Spleen (tissue), 7 donors: ENCODE data around the gene TANC1.

Experiments used
- POLR2A ChIP-seq, 3 donors: fragments of 450-650 bp; IDR thresholded peaks; one replicate each; pipeline ENCODE4 v1.5.1; 2017; ENCODE audit warnings: antibody characterized with exemption in 3 of 3, mild to moderate bottlenecking in 1 of 3
- TF ChIP-seq, protein P1 (sequence below), 11 experiments: fragments of 200-600 bp in 7 of 11; fragments of 450-650 bp in 4 of 11; sonication (generic) in 4 of 11; IDR thresholded peaks in 8 of 11; conservative IDR thresholded peaks in 3 of 11; 1 replicate in 7 of 11; 2 replicates in 4 of 11; pipeline versions ENCODE4 v1.4.0 to v1.8.0; 2016 to 2021; ENCODE audit warnings: antibody characterized with exemption in 11 of 11, inconsistent platforms in 4 of 11, mild to moderate bottlenecking in 1 of 11
- donor health status: DM: no; HTN: no; CAD: no; lungs with moderate emphysema.
- donor health status: DM: no; HTN: no; CAD: no.
- donor health status: DM: no; HTN: no; CAD: no.

GRCh38 chr2:158998551-158999248 is 30.3 kb downstream of the TANC1 start:
- TF ChIP-seq, protein P1, sequence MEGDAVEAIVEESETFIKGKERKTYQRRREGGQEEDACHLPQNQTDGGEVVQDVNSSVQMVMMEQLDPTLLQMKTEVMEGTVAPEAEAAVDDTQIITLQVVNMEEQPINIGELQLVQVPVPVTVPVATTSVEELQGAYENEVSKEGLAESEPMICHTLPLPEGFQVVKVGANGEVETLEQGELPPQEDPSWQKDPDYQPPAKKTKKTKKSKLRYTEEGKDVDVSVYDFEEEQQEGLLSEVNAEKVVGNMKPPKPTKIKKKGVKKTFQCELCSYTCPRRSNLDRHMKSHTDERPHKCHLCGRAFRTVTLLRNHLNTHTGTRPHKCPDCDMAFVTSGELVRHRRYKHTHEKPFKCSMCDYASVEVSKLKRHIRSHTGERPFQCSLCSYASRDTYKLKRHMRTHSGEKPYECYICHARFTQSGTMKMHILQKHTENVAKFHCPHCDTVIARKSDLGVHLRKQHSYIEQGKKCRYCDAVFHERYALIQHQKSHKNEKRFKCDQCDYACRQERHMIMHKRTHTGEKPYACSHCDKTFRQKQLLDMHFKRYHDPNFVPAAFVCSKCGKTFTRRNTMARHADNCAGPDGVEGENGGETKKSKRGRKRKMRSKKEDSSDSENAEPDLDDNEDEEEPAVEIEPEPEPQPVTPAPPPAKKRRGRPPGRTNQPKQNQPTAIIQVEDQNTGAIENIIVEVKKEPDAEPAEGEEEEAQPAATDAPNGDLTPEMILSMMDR (IDR thresholded peaks at IDR 0.05 in 8 of 11, conservative IDR thresholded peaks at IDR 0.05 in 3 of 11): no peak
- TF ChIP-seq POLR2A (IDR thresholded peaks at IDR 0.05): no peak
